ENCODE measurements around the gene NDUFAF8. TPM values are rescaled to one million over a fixed set of nuclear protein-coding genes. Genes with fewer than 3 reads are reported as not detected.

Gene NDUFAF8
- polyA plus RNA-seq, 1 experiment, result 181 TPM

DNA sequence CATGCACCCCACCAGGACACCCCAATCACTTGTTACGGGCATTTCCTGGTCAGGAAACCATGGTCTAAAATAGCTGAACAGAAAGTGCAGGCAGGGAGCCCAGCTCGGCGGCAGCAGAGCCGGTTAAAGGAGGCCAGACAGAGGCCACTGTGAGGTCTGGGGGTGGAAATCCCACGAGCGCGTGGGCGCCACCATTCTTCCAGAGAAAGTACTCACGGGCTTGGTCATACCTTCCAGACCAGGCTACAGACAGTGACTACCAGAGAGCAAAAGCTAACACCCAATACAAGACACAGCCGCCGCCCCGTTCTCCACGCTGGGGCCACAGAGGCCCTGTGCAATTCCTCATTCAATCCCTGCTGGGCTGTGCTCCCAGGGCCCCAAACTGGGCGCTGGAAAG lies 28.2 kb upstream of the NDUFAF8 start:
- POLR2A ChIA-PET, result no interaction called here
- H3K27ac ChIP-seq (ENCODE audit: low read depth, low read length), result no peak overlapping the region
- TF ChIP-seq, protein P1, sequence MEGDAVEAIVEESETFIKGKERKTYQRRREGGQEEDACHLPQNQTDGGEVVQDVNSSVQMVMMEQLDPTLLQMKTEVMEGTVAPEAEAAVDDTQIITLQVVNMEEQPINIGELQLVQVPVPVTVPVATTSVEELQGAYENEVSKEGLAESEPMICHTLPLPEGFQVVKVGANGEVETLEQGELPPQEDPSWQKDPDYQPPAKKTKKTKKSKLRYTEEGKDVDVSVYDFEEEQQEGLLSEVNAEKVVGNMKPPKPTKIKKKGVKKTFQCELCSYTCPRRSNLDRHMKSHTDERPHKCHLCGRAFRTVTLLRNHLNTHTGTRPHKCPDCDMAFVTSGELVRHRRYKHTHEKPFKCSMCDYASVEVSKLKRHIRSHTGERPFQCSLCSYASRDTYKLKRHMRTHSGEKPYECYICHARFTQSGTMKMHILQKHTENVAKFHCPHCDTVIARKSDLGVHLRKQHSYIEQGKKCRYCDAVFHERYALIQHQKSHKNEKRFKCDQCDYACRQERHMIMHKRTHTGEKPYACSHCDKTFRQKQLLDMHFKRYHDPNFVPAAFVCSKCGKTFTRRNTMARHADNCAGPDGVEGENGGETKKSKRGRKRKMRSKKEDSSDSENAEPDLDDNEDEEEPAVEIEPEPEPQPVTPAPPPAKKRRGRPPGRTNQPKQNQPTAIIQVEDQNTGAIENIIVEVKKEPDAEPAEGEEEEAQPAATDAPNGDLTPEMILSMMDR (IDR thresholded peaks at IDR 0.05; ENCODE audit: low read depth, low read length), result no peak
- H3K4me3 ChIP-seq (ENCODE audit: low read depth, low read length), result no peak overlapping the region
- no peaks in the 10 kb centered on the region for H3K27me3 ChIP-seq (ENCODE audit: control insufficient read depth, insufficient read depth, low read length)
- CTCF ChIA-PET, result interaction anchor here (0.7 kb wide), 1 partner anchor 67 kb away, joined by 4 read pairs; no protein-coding TSS in a partner anchor
- no peak for DNase-seq (ENCODE audit: low read depth, low spot score)
- H3K9me3 ChIP-seq (ENCODE audit: control insufficient read depth, insufficient read depth, low read length), result no peaks in the 10 kb centered on the region; the same call in 1 of the 2 replicates

DNA sequence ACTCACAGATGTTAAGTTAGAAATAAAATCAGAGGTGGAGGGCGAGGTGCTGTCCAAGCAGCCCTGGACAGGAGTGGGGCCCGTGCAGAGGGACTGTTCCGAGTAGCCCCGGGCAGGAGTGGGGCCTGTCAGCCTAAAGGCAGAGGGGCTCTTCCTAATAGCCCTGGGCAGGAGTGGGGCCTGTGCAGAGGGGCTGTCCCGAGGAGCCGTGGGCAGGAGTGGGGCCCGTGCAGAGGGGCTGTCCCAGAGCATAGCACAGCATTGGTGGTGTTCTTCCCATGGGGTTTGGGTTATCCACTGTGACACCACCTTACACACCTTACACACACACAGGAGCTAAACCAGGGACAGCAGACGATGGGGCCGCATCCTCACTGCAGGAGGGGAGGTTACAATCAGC lies 26.8 kb upstream of the NDUFAF8 start:
- ChIA-PET POLR2A (no interaction called here), CTCF (no interaction called here)
- no peaks in the 10 kb centered on the region for H3K27me3 ChIP-seq (ENCODE audit: control insufficient read depth, insufficient read depth, low read length)
- H3K4me3 ChIP-seq (ENCODE audit: low read depth, low read length), result no peak overlapping the region
- no peak for DNase-seq (ENCODE audit: low read depth, low spot score)
- TF ChIP-seq, protein P1 (IDR thresholded peaks at IDR 0.05; ENCODE audit: low read depth, low read length), result no peak
- H3K9me3 ChIP-seq (ENCODE audit: control insufficient read depth, insufficient read depth, low read length), result no peaks in the 10 kb centered on the region; the same call in 1 of the 2 replicates
- H3K27ac ChIP-seq (ENCODE audit: low read depth, low read length), result no peak overlapping the region

DNA sequence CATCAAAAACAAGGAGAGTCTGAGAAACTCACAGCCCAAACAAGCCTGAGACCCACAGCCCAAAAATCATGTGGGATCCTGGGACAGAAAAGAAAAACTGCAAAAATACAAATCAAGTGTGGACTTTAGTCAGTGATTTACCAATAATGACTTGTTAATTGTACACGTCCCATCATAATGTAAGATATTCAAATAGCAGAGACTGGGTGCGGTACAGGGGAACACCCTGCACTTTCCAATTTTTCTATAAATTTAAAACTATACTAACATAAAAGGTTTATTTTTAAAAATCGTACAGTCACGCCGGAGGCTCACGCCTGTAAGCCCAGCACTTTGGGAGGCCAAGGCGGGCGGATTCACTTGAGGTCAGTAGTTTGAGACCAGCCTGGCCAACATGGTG lies 25.1 kb upstream of the NDUFAF8 start:
- Histone ChIP-seq H3K27ac (ENCODE audit: low read depth, low read length) (no peak overlapping the region), H3K9me3 (ENCODE audit: control insufficient read depth, insufficient read depth, low read length) (no peaks in the 10 kb centered on the region), H3K4me3 (ENCODE audit: low read depth, low read length) (no peak overlapping the region), H3K27me3 (ENCODE audit: control insufficient read depth, insufficient read depth, low read length) (no peaks in the 10 kb centered on the region)
- ChIA-PET POLR2A (no interaction called here), CTCF (no interaction called here)
- TF ChIP-seq, protein P1 (IDR thresholded peaks at IDR 0.05; ENCODE audit: low read depth, low read length), result no peak
- no peak for DNase-seq (ENCODE audit: low read depth, low spot score)

DNA sequence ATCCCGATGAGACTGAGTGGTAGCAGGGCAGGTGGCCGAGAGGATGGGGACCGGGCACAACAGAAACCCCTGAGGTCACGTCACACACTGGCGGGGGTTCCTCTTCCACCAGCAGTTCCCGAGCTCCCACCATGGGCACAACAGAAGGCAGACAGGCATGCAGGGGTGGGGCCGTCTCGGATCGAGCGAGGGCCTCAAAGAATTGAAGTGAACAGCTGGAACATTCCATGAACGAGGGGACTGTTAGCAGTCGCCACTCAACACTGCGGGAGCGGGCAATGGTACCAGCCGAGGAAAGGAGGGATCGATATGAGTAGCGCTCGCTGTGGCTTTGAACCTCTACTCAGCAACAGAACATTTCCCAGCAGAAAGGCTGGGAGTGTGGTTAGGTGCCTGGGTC lies 21.6 kb upstream of the NDUFAF8 start:
- ChIA-PET POLR2A (no interaction called here), CTCF (no interaction called here)
- Histone ChIP-seq H3K9me3 (ENCODE audit: control insufficient read depth, insufficient read depth, low read length) (no peaks in the 10 kb centered on the region; the same call in 1 of the 2 replicates), H3K4me3 (ENCODE audit: low read depth, low read length) (no peak overlapping the region), H3K27me3 (ENCODE audit: control insufficient read depth, insufficient read depth, low read length) (no peaks in the 10 kb centered on the region), H3K27ac (ENCODE audit: low read depth, low read length) (no peak overlapping the region)
- DNase-seq (ENCODE audit: low read depth, low spot score), result no peak
- TF ChIP-seq, protein P1 (IDR thresholded peaks at IDR 0.05; ENCODE audit: low read depth, low read length), result no peak

DNA sequence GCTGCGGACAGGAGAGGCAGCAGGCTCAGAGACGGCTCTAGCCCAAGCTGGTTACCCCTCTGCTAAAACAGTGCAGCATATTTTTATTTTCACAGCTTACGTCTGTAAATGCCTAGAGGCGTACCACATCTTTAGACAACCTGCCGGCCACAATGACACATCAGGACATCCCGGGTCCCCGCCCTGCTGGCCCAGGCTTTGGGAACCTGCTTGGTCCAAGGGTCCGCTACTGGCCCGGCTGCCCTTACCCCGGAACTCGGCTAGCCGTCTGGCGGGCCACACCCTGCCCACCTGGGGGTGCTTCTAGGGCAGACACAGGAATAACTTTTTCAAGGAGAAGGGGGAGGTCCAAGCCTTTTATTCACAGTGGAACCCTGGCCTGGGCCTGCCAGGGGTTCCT lies 20.7 kb upstream of the NDUFAF8 start:
- no peaks in the 10 kb centered on the region; the same call in 1 of the 2 replicates for H3K9me3 ChIP-seq (ENCODE audit: control insufficient read depth, insufficient read depth, low read length)
- no peak overlapping the region for H3K4me3 ChIP-seq (ENCODE audit: low read depth, low read length)
- no peak overlapping the region for H3K27ac ChIP-seq (ENCODE audit: low read depth, low read length)
- DNase-seq (ENCODE audit: low read depth, low spot score), result no peak
- H3K27me3 ChIP-seq (ENCODE audit: control insufficient read depth, insufficient read depth, low read length), result no peaks in the 10 kb centered on the region
- TF ChIP-seq, protein P1 (IDR thresholded peaks at IDR 0.05; ENCODE audit: low read depth, low read length), result no peak
- ChIA-PET CTCF (no interaction called here), POLR2A (no interaction called here)
